H9 (cell line): ENCODE results near the gene PNPLA6. TPM values are rescaled to one million over a fixed set of nuclear protein-coding genes. Genes with fewer than 3 reads are reported as not detected.

Experiments
- DNase-seq: peaks from one replicate; pipeline ENCODE4 v3.0.0-alpha.2; 2017
- H2AFZ ChIP-seq: one replicate; pipeline ENCODE4 v1.6.1; 2013; ENCODE audit warnings: mild to moderate bottlenecking, low read length, control low read depth, moderate library complexity
- H2AK5ac ChIP-seq: 2 replicates; pipeline ENCODE4 v1.6.1; 2013; ENCODE audit warnings: low read length, control low read depth, mixed read lengths; ENCODE audit not compliant: insufficient read length
- H2BK120ac ChIP-seq: one replicate; pipeline ENCODE4 v1.6.1; 2013; ENCODE audit warnings: low read depth, mild to moderate bottlenecking, low read length, control low read depth, inconsistent platforms; ENCODE audit not compliant: poor library complexity, severe bottlenecking
- H2BK12ac ChIP-seq: 2 replicates; pipeline ENCODE4 v1.6.1; 2013; ENCODE audit warnings: low read length, control low read depth, mixed read lengths, low read depth; ENCODE audit not compliant: insufficient read length
- H2BK15ac ChIP-seq: 2 replicates; pipeline ENCODE4 v1.6.1; 2013; ENCODE audit warnings: low read depth, low read length, control low read depth
- H2BK20ac ChIP-seq: one replicate; pipeline ENCODE4 v1.6.1; 2013; ENCODE audit warnings: low read depth, mild to moderate bottlenecking, low read length, control low read depth, inconsistent platforms; ENCODE audit not compliant: poor library complexity, severe bottlenecking
- H2BK5ac ChIP-seq: 2 replicates; pipeline ENCODE4 v1.6.1; 2013; ENCODE audit warnings: low read length, control low read depth, mixed read lengths; ENCODE audit not compliant: insufficient read length
- H3K14ac ChIP-seq: 2 replicates; pipeline ENCODE4 v1.6.1; 2013; ENCODE audit warnings: low read length, control low read depth; ENCODE audit not compliant: insufficient read depth
- H3K18ac ChIP-seq: 2 replicates; pipeline ENCODE4 v1.6.1; 2013; ENCODE audit warnings: low read depth, mild to moderate bottlenecking, mixed read lengths, low read length, control low read depth; ENCODE audit not compliant: insufficient read length
- H3K23ac ChIP-seq: 2 replicates; pipeline ENCODE4 v1.6.1; 2013; ENCODE audit warnings: low read length, control low read depth, mixed read lengths, low read depth; ENCODE audit not compliant: insufficient read length
- H3K23me2 ChIP-seq: 2 replicates; pipeline ENCODE4 v1.6.1; 2013; ENCODE audit warnings: low read depth, mild to moderate bottlenecking, mixed read lengths, low read length, control low read depth; ENCODE audit not compliant: insufficient read length, poor library complexity, severe bottlenecking
- H3K27ac ChIP-seq: 2 replicates; pipeline ENCODE4 v1.5.1; 2013; ENCODE audit warnings: low read length, control low read depth, mixed read lengths, low read depth; ENCODE audit not compliant: insufficient read length
- H3K27me3 ChIP-seq: 2 replicates; pipeline ENCODE4 v1.6.1; 2013; ENCODE audit warnings: low read length, control low read depth, inconsistent platforms; ENCODE audit not compliant: insufficient read depth
- H3K4ac ChIP-seq: 2 replicates; pipeline ENCODE4 v1.6.1; 2013; ENCODE audit warnings: low read depth, mild to moderate bottlenecking, control low read depth, inconsistent platforms, low read length, moderate library complexity
- H3K4me1 ChIP-seq: 2 replicates; pipeline ENCODE4 v1.6.1; 2013; ENCODE audit warnings: low read length, control low read depth, inconsistent platforms; ENCODE audit not compliant: insufficient read depth
- H3K4me2 ChIP-seq: 2 replicates; pipeline ENCODE4 v1.6.1; 2013; ENCODE audit warnings: low read length, control low read depth, mixed read lengths; ENCODE audit not compliant: insufficient read length, insufficient read depth
- H3K56ac ChIP-seq: 2 replicates; pipeline ENCODE4 v1.6.1; 2013; ENCODE audit warnings: low read depth, mild to moderate bottlenecking, mixed read lengths, low read length, control low read depth; ENCODE audit not compliant: insufficient read length
- H3K79me1 ChIP-seq: 2 replicates; pipeline ENCODE4 v1.6.1; 2013; ENCODE audit warnings: low read depth, mild to moderate bottlenecking, moderate library complexity, low read length, control low read depth, inconsistent platforms; ENCODE audit not compliant: insufficient read depth, poor library complexity, severe bottlenecking
- H3K79me2 ChIP-seq: 2 replicates; pipeline ENCODE4 v1.6.1; 2013; ENCODE audit warnings: low read length, control low read depth, inconsistent platforms; ENCODE audit not compliant: insufficient read depth
- H3K9ac ChIP-seq: 2 replicates; pipeline ENCODE4 v1.6.1; 2013; ENCODE audit warnings: low read length, control low read depth, mixed read lengths; ENCODE audit not compliant: insufficient read length; ENCODE audit errors: extremely low read depth
- H3K9me3 ChIP-seq: one replicate; pipeline ENCODE4 v1.6.1; 2013; ENCODE audit warnings: low read depth, low read length, inconsistent platforms; ENCODE audit not compliant: control insufficient read depth
- H3T11ph ChIP-seq: one replicate; pipeline ENCODE4 v1.6.1; 2013; ENCODE audit warnings: mild to moderate bottlenecking, low read length, control low read depth, inconsistent platforms
- H4K20me1 ChIP-seq: one replicate; pipeline ENCODE4 v1.6.1; 2013; ENCODE audit not compliant: control insufficient read depth, insufficient read length, insufficient read depth
- H4K5ac ChIP-seq: 2 replicates; pipeline ENCODE4 v1.6.1; 2013; ENCODE audit warnings: low read depth, mild to moderate bottlenecking, mixed read lengths, low read length, control low read depth; ENCODE audit not compliant: insufficient read length
- H4K8ac ChIP-seq: replicated peaks from 2 replicates; pipeline ENCODE4 v1.6.1; 2013; ENCODE audit warnings: low read length, control low read depth, mixed read lengths, low read depth; ENCODE audit not compliant: insufficient read length
- H4K91ac ChIP-seq: 2 replicates; pipeline ENCODE4 v1.6.1; 2013; ENCODE audit warnings: low read depth, mild to moderate bottlenecking, moderate library complexity, mixed read lengths, low read length, control low read depth; ENCODE audit not compliant: insufficient read length
- H3K27ac Mint-ChIP-seq, 3 experiments: 2 replicates in 2 of 3; 3 replicates in 1 of 3; pipeline ENCODE4 v1.8.0; 2020 to 2021; ENCODE audit warnings: mixed read lengths in 3 of 3, mild to moderate bottlenecking in 1 of 3, moderate library complexity in 1 of 3
- H3K27me3 Mint-ChIP-seq: 2 replicates; pipeline ENCODE4 v1.8.0; 2021; ENCODE audit warnings: low read depth, mild to moderate bottlenecking, moderate library complexity, mixed read lengths
- H3K36me3 Mint-ChIP-seq, 3 experiments: 2 replicates in 2 of 3; 3 replicates in 1 of 3; pipeline ENCODE4 v1.8.0; 2020 to 2021; ENCODE audit warnings: low read depth in 3 of 3, mixed read lengths in 3 of 3; ENCODE audit not compliant: insufficient read depth in 1 of 3
- H3K4me1 Mint-ChIP-seq, 2 experiments: 2 replicates each; pipeline ENCODE4 v1.8.0; 2020; ENCODE audit warnings: mixed read lengths in 2 of 2
- H3K4me3 Mint-ChIP-seq, 2 experiments: 2 replicates in 1 of 2; 3 replicates in 1 of 2; pipeline ENCODE4 v1.8.0; 2020 to 2021; ENCODE audit warnings: mild to moderate bottlenecking in 2 of 2, mixed read lengths in 2 of 2, moderate library complexity in 1 of 2
- H3K9me3 Mint-ChIP-seq, 2 experiments: 2 replicates in 1 of 2; 3 replicates in 1 of 2; pipeline ENCODE4 v1.8.0; 2020; ENCODE audit warnings: mild to moderate bottlenecking in 2 of 2, mixed read lengths in 2 of 2, moderate library complexity in 1 of 2
- WGBS: extraction: QIAGEN DNeasy Blood & Tissue Kit; methylation state at CpG from one replicate; pipeline ENCODE4 v1.1.7; 2013; ENCODE audit warnings: missing lambda C conversion rate, low lambda C conversion rate, mixed read lengths; ENCODE audit not compliant: insufficient read length; ENCODE audit errors: extremely low coverage; 5-methylcytosine and 5-hydroxymethylcytosine counted together
- total RNA-seq: library from RNA; stranded (reverse); gene quantifications from 2 replicates; pipeline ENCODE4 v1.2.1, GENCODE V29; 2021
- TF ChIP-seq, protein P1 (sequence below): fragments of 200-600 bp; sonication (generic); conservative IDR thresholded peaks from 3 replicates; pipeline ENCODE4 v1.8.0; 2021; ENCODE audit warnings: antibody characterized with exemption, mild to moderate bottlenecking

Gene PNPLA6
- total RNA-seq, 1 experiment from 2014 or later = 130 TPM

DNA sequence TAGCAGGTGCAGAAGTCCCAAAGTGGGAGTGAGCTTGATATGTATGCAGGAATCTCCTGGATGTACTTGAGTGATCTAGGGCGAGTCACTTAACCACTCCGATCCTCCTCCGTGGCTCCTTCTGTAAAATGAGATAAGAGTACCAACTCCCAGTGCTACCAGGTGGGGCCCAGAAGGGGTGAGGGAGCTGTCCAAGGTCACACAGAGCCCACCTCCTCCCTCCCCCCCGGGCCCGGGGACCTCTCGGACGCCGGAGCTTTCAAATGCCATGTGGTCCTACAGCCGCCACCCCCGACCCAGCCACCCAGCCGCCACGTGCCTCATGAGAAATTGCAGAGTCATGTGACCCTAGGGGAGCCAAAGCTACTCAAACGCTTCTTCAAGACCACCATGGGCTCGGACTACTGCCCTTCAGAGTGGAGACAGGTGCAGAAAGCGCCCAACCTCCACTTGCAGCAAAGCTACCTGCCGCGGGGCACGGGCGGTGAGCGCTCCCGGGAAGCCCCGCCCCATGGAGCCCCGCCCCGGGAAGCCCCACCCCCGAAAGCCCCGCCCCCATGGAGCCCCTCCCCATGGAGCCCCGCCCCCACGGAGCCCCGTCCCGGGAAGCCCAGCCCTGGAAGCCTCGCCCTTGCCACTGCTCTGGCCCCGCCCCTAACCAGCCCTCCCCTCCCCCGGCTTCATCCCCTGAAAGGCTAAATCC, 29.7 kb upstream of the PNPLA6 start:
- Histone ChIP-seq H3K18ac (peak overlapping the region; percentile 69), H3T11ph (no peak overlapping the region), H3K23ac (no peak overlapping the region), H3K79me2 (no peaks in the 10 kb centered on the region), H2BK120ac (no peak overlapping the region), H3K27ac (no peak overlapping the region), H2AK5ac (no peak overlapping the region), H3K9me3 (no peaks in the 10 kb centered on the region), H3K14ac (no peak overlapping the region; the same call in 1 of the 2 replicates), H3K4me2 (peak overlapping the region; percentile 85), H3K4ac (no peak overlapping the region), H2BK12ac (no peak overlapping the region), H3K4me1 (no peaks in the 10 kb centered on the region; the same call in 1 of the 2 replicates), H4K5ac (no peak overlapping the region), H2BK5ac (no peak overlapping the region), H2BK20ac (no peak overlapping the region), H3K23me2 (peaks cover 7% of the 10 kb centered on the region), H2BK15ac (no peak overlapping the region), H2AFZ (peak overlapping the region; percentile 97), H3K56ac (no peak overlapping the region), H3K79me1 (no peaks in the 10 kb centered on the region), H3K9ac (no peak overlapping the region), H4K8ac (no peak overlapping the region), H3K27me3 (peaks cover 3% of the 10 kb centered on the region; the same call in 1 of the 2 replicates), H4K91ac (no peak overlapping the region), H4K20me1 (no peaks in the 10 kb centered on the region)
- Mint-ChIP-seq H3K9me3 (peaks cover 0 to 3% of the 10 kb centered on the region in 2 experiments; a peak in 1 of 5 replicates), H3K4me1 (peaks cover 18 to 28% of the 10 kb centered on the region in 2 experiments), H3K27me3 (peaks cover 46% of the 10 kb centered on the region), H3K27ac (peak overlapping the region in 1 of 3 experiments; percentile 91; a peak in 2 of 7 replicates), H3K36me3 (no peaks in the 10 kb centered on the region), H3K4me3 (peak overlapping the region; percentile 51 to 74)
- no CpG with 5 or more reads among the region's 33 CpGs for WGBS
- TF ChIP-seq, protein P1, sequence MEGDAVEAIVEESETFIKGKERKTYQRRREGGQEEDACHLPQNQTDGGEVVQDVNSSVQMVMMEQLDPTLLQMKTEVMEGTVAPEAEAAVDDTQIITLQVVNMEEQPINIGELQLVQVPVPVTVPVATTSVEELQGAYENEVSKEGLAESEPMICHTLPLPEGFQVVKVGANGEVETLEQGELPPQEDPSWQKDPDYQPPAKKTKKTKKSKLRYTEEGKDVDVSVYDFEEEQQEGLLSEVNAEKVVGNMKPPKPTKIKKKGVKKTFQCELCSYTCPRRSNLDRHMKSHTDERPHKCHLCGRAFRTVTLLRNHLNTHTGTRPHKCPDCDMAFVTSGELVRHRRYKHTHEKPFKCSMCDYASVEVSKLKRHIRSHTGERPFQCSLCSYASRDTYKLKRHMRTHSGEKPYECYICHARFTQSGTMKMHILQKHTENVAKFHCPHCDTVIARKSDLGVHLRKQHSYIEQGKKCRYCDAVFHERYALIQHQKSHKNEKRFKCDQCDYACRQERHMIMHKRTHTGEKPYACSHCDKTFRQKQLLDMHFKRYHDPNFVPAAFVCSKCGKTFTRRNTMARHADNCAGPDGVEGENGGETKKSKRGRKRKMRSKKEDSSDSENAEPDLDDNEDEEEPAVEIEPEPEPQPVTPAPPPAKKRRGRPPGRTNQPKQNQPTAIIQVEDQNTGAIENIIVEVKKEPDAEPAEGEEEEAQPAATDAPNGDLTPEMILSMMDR = no peak
- no peak for DNase-seq
